ENCODE measurements around the gene LIPC. TPM values are rescaled to one million over a fixed set of nuclear protein-coding genes. Genes with fewer than 3 reads are reported as not detected.

Gene LIPC
- polyA plus RNA-seq, 1 experiment = 0.31 TPM

- CTCF ChIA-PET = interaction anchor here (1.3 to 1.6 kb wide), 4 partner anchors 9 to 25 kb away, joined by 3 to 5 read pairs (median 4); no protein-coding TSS in a partner anchor
- Histone ChIP-seq H3K27me3 (ENCODE audit: control insufficient read depth, insufficient read depth, low read length) (no peaks in the 10 kb centered on the region), H3K4me3 (ENCODE audit: low read depth, low read length) (no peak overlapping the region), H3K36me3 (ENCODE audit: control insufficient read depth, insufficient read depth, low read length) (no peaks in the 10 kb centered on the region)
- no peak for DNase-seq (ENCODE audit: low read depth)
- no peak for TF ChIP-seq CTCF (IDR thresholded peaks at IDR 0.05; ENCODE audit: insufficient read depth, low read depth, low read length)
- POLR2A ChIA-PET = no interaction called here
Observed at GRCh38 chr15:58522391-58522790, 90.6 kb downstream of the LIPC start.

GRCh38 chr15:58522865-58523264 lies 91.1 kb downstream of the LIPC start:
- DNase-seq (ENCODE audit: low read depth) = no peak
- no peak for TF ChIP-seq CTCF (IDR thresholded peaks at IDR 0.05; ENCODE audit: insufficient read depth, low read depth, low read length)
- Histone ChIP-seq H3K27me3 (ENCODE audit: control insufficient read depth, insufficient read depth, low read length) (no peaks in the 10 kb centered on the region), H3K36me3 (ENCODE audit: control insufficient read depth, insufficient read depth, low read length) (no peaks in the 10 kb centered on the region), H3K4me3 (ENCODE audit: low read depth, low read length) (no peak overlapping the region)
- ChIA-PET POLR2A (no interaction called here), CTCF (interaction anchor here (0.7 to 1.6 kb wide), 3 partner anchors 10 to 133 kb away, joined by 3 to 4 read pairs (median 3); no protein-coding TSS in a partner anchor)

GRCh38 chr15:58523634-58524033 lies 91.8 kb downstream of the LIPC start:
- POLR2A ChIA-PET = no interaction called here

GRCh38 chr15:58524247-58524646 lies 92.5 kb downstream of the LIPC start:
- ChIA-PET POLR2A (no interaction called here), CTCF (no interaction called here)
- no peak for DNase-seq (ENCODE audit: low read depth)
- Histone ChIP-seq H3K27me3 (ENCODE audit: control insufficient read depth, insufficient read depth, low read length) (no peaks in the 10 kb centered on the region), H3K36me3 (ENCODE audit: control insufficient read depth, insufficient read depth, low read length) (no peaks in the 10 kb centered on the region), H3K4me3 (ENCODE audit: low read depth, low read length) (no peak overlapping the region)
- TF ChIP-seq CTCF (IDR thresholded peaks at IDR 0.05; ENCODE audit: insufficient read depth, low read depth, low read length) = no peak

More at GRCh38 chr15:58523634-58524033, 91.8 kb downstream of the LIPC start:
- no peaks in the 10 kb centered on the region for H3K27me3 ChIP-seq (ENCODE audit: control insufficient read depth, insufficient read depth, low read length)
- H3K36me3 ChIP-seq (ENCODE audit: control insufficient read depth, insufficient read depth, low read length) = no peaks in the 10 kb centered on the region
- CTCF ChIA-PET = interaction anchor here (0.7 to 1.3 kb wide), 2 partner anchors 15 to 133 kb away, joined by 3 read pairs; no protein-coding TSS in a partner anchor
- no peak for TF ChIP-seq CTCF (IDR thresholded peaks at IDR 0.05; ENCODE audit: insufficient read depth, low read depth, low read length)
- no peak overlapping the region for H3K4me3 ChIP-seq (ENCODE audit: low read depth, low read length)
- no peak for DNase-seq (ENCODE audit: low read depth)

- POLR2A ChIA-PET = no interaction called here
- Histone ChIP-seq H3K36me3 (ENCODE audit: control insufficient read depth, insufficient read depth, low read length) (no peaks in the 10 kb centered on the region), H3K4me3 (ENCODE audit: low read depth, low read length) (no peak overlapping the region), H3K27me3 (ENCODE audit: control insufficient read depth, insufficient read depth, low read length) (peaks cover 3% of the 10 kb centered on the region; the same call in 1 of the 2 replicates)
- TF ChIP-seq CTCF (IDR thresholded peaks at IDR 0.05; ENCODE audit: insufficient read depth, low read depth, low read length) = no peak
- CTCF ChIA-PET = interaction anchor here (1.0 kb wide), 1 partner anchor 28 kb away, joined by 3 read pairs; no protein-coding TSS in a partner anchor
- DNase-seq (ENCODE audit: low read depth) = no peak
Observed at GRCh38 chr15:58525991-58526421, 94.2 kb downstream of the LIPC start.

Measured in BJ (cell line).